A673 (cell line): ENCODE measurements around the gene SMOC1.

ENCODE experiments used
- EZH2 ChIP-seq: fragments of 200-600 bp; sonication (generic); IDR thresholded peaks from 2 replicates; pipeline ENCODE4 v1.6.1; 2017; ENCODE audit warnings: borderline replicate concordance, low read depth, mild to moderate bottlenecking, mixed read lengths, antibody characterized with exemption, low read length; ENCODE audit not compliant: poor library complexity, severe bottlenecking
- TF ChIP-seq, protein P1 (sequence below): fragments of 300-800, 200-600 bp; sonication (generic); conservative IDR thresholded peaks from 2 replicates; pipeline ENCODE4 v1.5.1; 2017; ENCODE audit warnings: low read depth, mild to moderate bottlenecking, antibody characterized with exemption, low read length, moderate library complexity, mixed read lengths

DNA sequence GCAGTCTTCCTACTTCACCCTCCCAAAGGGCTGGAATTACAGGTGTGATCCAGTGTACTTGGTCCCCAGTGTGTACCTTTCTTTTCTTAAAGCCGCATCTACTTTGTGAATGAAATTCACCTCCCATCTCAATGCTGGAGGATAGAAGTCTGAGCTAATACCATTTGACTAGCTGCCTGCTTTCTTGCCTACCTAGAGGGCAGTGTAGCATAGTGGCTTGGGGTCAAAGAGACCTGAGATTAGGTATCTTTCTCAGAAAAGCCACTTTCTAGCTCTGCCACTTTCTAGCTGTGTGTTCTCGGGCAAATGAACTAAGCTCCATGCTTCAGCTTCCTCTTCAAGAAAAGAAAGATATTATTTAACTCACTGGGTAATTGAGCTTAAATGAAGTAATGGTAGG lies 16.9 kb downstream of the SMOC1 start:
- TF ChIP-seq, protein P1, sequence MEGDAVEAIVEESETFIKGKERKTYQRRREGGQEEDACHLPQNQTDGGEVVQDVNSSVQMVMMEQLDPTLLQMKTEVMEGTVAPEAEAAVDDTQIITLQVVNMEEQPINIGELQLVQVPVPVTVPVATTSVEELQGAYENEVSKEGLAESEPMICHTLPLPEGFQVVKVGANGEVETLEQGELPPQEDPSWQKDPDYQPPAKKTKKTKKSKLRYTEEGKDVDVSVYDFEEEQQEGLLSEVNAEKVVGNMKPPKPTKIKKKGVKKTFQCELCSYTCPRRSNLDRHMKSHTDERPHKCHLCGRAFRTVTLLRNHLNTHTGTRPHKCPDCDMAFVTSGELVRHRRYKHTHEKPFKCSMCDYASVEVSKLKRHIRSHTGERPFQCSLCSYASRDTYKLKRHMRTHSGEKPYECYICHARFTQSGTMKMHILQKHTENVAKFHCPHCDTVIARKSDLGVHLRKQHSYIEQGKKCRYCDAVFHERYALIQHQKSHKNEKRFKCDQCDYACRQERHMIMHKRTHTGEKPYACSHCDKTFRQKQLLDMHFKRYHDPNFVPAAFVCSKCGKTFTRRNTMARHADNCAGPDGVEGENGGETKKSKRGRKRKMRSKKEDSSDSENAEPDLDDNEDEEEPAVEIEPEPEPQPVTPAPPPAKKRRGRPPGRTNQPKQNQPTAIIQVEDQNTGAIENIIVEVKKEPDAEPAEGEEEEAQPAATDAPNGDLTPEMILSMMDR, result no peak
- TF ChIP-seq EZH2, result no peak
